Measurements from ENCODE around the gene CPNE1. TPM values are rescaled to one million over a fixed set of nuclear protein-coding genes. Genes with fewer than 3 reads are reported as not detected.
"Not testable (repeated sequence)": the region's sequence is repeated elsewhere in the genome, so short reads cannot be mapped to it uniquely, and the experiment has no call there.

The CPNE1 gene
- total RNA-seq, 1 donor from 2014 or later: 293 TPM

DNA sequence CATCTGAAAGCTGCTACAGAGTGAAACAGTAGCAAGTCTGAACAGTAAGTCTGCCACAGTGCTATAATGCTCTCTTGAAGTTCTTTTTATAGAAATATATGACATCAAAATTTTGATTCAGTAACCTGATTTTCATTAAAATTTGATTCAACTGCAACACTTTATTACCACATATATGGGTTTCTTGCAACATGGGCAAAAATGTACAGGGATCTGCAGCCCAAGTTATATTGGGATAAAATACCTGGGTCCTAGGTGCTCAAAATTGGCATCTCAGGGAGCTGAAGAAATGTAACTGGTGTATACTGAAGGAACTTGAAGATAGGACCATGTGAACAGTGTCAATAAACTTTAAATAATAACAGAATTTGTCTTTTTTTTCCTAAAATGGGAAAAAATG, 45.3 kb upstream of the CPNE1 start:
- Mint-ChIP-seq H3K9me3 (ENCODE audit: low read depth) (no peaks in the 10 kb centered on the region), H3K27ac (no peak overlapping the region), H3K4me3 (ENCODE audit: low read depth) (no peak overlapping the region), H3K27me3 (no peaks in the 10 kb centered on the region), H3K36me3 (ENCODE audit: insufficient read depth) (peaks cover 28% of the 10 kb centered on the region), H3K4me1 (ENCODE audit: low read depth) (peaks cover 5% of the 10 kb centered on the region)
- no peak for TF ChIP-seq CTCF (IDR thresholded peaks at IDR 0.05; ENCODE audit: unreplicated experiment)
- DNase-seq (ENCODE audit: low spot score, unreplicated experiment): no peak

GRCh38 chr20:35709259-35709658, 44.6 kb upstream of the CPNE1 start:
- peaks cover 5% of the 10 kb centered on the region for H3K4me1 Mint-ChIP-seq (ENCODE audit: low read depth)
- no peaks in the 10 kb centered on the region for H3K27me3 Mint-ChIP-seq
- peak overlapping the region; percentile 17 for H3K27ac Mint-ChIP-seq
- H3K36me3 Mint-ChIP-seq (ENCODE audit: insufficient read depth): peaks cover 30% of the 10 kb centered on the region
- no peak overlapping the region for H3K4me3 Mint-ChIP-seq (ENCODE audit: low read depth)
- no peak for TF ChIP-seq CTCF (IDR thresholded peaks at IDR 0.05; ENCODE audit: unreplicated experiment)
- no peak for DNase-seq (ENCODE audit: low spot score, unreplicated experiment)
- no peaks in the 10 kb centered on the region for H3K9me3 Mint-ChIP-seq (ENCODE audit: low read depth)

GRCh38 chr20:35708502-35708901, 43.8 kb upstream of the CPNE1 start:
- TF ChIP-seq CTCF (IDR thresholded peaks at IDR 0.05; ENCODE audit: unreplicated experiment): no peak
- H3K4me3 Mint-ChIP-seq (ENCODE audit: low read depth): no peak overlapping the region
- H3K9me3 Mint-ChIP-seq (ENCODE audit: low read depth): no peaks in the 10 kb centered on the region
- peaks cover 30% of the 10 kb centered on the region for H3K36me3 Mint-ChIP-seq (ENCODE audit: insufficient read depth)
- H3K4me1 Mint-ChIP-seq (ENCODE audit: low read depth): peaks cover 5% of the 10 kb centered on the region
- no peak for DNase-seq (ENCODE audit: low spot score, unreplicated experiment)
- H3K27me3 Mint-ChIP-seq: no peaks in the 10 kb centered on the region
- H3K27ac Mint-ChIP-seq: no peak overlapping the region

DNA sequence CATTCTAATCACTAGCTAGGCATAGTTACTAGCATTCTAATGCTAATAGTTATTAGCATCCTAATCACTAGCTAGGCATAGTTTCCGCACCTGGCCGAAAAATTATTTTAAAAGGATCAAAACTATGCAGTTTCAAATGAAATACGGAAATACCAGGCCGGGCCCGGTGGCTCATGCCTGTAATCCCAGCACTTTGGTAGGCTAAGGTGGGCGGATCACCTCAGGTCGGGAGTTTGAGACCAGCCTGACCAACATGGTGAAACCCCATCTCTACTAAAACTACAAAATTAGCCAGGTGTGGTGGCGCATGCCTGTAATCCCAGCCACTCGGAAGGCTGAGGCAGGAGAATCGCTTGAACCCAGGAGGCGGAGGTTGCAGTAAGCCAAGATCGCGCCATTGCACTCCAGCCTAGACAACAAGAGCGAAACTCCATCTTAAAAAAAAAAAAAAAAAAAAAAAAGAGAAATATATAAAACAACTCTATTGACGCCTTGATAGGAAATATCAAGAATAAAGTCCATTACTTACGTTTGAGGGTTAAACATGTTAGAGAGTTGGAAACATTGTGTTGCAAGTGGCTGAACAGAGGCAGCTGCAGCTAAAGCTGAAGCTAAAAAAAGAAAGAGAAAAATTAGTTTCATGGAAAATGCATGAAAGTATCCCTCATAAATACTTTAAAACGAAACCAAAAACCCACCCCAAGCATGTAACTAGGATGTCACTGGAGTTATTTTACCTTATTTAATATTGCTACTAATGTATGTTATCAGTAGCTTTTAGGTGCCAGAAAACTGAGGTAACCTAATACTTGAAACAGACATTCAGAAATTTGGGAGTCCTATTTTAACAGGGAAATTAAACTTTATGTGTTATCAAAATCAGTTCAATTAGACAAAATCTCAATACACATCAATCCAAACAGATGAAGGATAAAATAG, 42.2 kb upstream of the CPNE1 start:
- DNase-seq (ENCODE audit: low spot score, unreplicated experiment); H3K27me3 Mint-ChIP-seq; H3K27ac Mint-ChIP-seq; H3K4me3 Mint-ChIP-seq (ENCODE audit: low read depth); H3K9me3 Mint-ChIP-seq (ENCODE audit: low read depth); H3K4me1 Mint-ChIP-seq (ENCODE audit: low read depth): not testable (repeated sequence)
- peaks cover 27% of the 10 kb centered on the region for H3K36me3 Mint-ChIP-seq (ENCODE audit: insufficient read depth)

GRCh38 chr20:35705894-35706293, 41.2 kb upstream of the CPNE1 start:
- not testable (repeated sequence) for DNase-seq (ENCODE audit: low spot score, unreplicated experiment); H3K27me3 Mint-ChIP-seq; H3K27ac Mint-ChIP-seq; H3K9me3 Mint-ChIP-seq (ENCODE audit: low read depth); H3K4me3 Mint-ChIP-seq (ENCODE audit: low read depth); H3K4me1 Mint-ChIP-seq (ENCODE audit: low read depth)
- peaks cover 23% of the 10 kb centered on the region for H3K36me3 Mint-ChIP-seq (ENCODE audit: insufficient read depth)

- no peak for TF ChIP-seq CTCF (IDR thresholded peaks at IDR 0.05; ENCODE audit: unreplicated experiment)
- no peak for DNase-seq (ENCODE audit: low spot score, unreplicated experiment)
- H3K27me3 Mint-ChIP-seq: no peaks in the 10 kb centered on the region
- H3K4me1 Mint-ChIP-seq (ENCODE audit: low read depth): peaks cover 15% of the 10 kb centered on the region
- H3K4me3 Mint-ChIP-seq (ENCODE audit: low read depth): no peak overlapping the region
- peaks cover 20% of the 10 kb centered on the region for H3K36me3 Mint-ChIP-seq (ENCODE audit: insufficient read depth)
- H3K9me3 Mint-ChIP-seq (ENCODE audit: low read depth): no peaks in the 10 kb centered on the region
- H3K27ac Mint-ChIP-seq: no peak overlapping the region
These were observed 40.0 kb upstream of the CPNE1 start for GRCh38 chr20:35704514-35705261.
